ENCODE data around the gene C1QTNF8. TPM values are rescaled to one million over a fixed set of nuclear protein-coding genes. Genes with fewer than 3 reads are reported as not detected.

Gene C1QTNF8
- total RNA-seq, 2 donors from 2014 or later = not detected

- intact Hi-C loops (cut with DNase I) = no loop called here
- no peak for DNase-seq (ENCODE audit: low spot score)
Observed at GRCh38 chr16:1070864-1071408, 25.1 kb downstream of the C1QTNF8 start.

GRCh38 chr16:1070084-1070863 lies 25.8 kb downstream of the C1QTNF8 start:
- intact Hi-C loops (cut with DNase I) = no loop called here
- no peak for DNase-seq (ENCODE audit: low spot score)

GRCh38 chr16:1069154-1069553 lies 26.9 kb downstream of the C1QTNF8 start:
- intact Hi-C loops (cut with DNase I) = no loop called here
- DNase-seq (ENCODE audit: low spot score) = no peak

- intact Hi-C loops (cut with DNase I) = no loop called here
- no peak for DNase-seq (ENCODE audit: low spot score)
Observed at GRCh38 chr16:1068451-1068850, 27.6 kb downstream of the C1QTNF8 start.

GRCh38 chr16:1067629-1068028 lies 28.4 kb downstream of the C1QTNF8 start:
- no peak for DNase-seq (ENCODE audit: low spot score)
- intact Hi-C loops (cut with DNase I) = no loop called here

- intact Hi-C loops (cut with DNase I) = no loop called here
Observed at GRCh38 chr16:1066584-1067172, 29.4 kb downstream of the C1QTNF8 start.

GRCh38 chr16:1065469-1066128 lies 30.4 kb downstream of the C1QTNF8 start:
- intact Hi-C loops (cut with DNase I) = no loop called here
- DNase-seq (ENCODE audit: low spot score) = no peak

More at GRCh38 chr16:1066584-1067172, 29.4 kb downstream of the C1QTNF8 start:
- no peak for DNase-seq (ENCODE audit: low spot score)

- no peak for DNase-seq (ENCODE audit: low spot score)
- intact Hi-C loops (cut with DNase I) = no loop called here
Observed at GRCh38 chr16:1063728-1064127, 32.3 kb downstream of the C1QTNF8 start.

GRCh38 chr16:1062895-1063294 lies 33.1 kb downstream of the C1QTNF8 start:
- intact Hi-C loops (cut with DNase I) = no loop called here
- no peak for DNase-seq (ENCODE audit: low spot score)

GRCh38 chr16:1061769-1062505 lies 34.1 kb downstream of the C1QTNF8 start:
- no peak for DNase-seq (ENCODE audit: low spot score)
- intact Hi-C loops (cut with DNase I) = no loop called here

GRCh38 chr16:1060416-1061340 lies 35.4 kb downstream of the C1QTNF8 start:
- intact Hi-C loops (cut with DNase I) = no loop called here
- DNase-seq (ENCODE audit: low spot score) = no peak

GRCh38 chr16:1059310-1059709 lies 36.7 kb downstream of the C1QTNF8 start:
- intact Hi-C loops (cut with DNase I) = loop anchor here in 1 of 2 donors (10.0 kb wide), 1 partner anchor 245 kb away; no protein-coding TSS in a partner anchor
- no peak for DNase-seq (ENCODE audit: low spot score)

GRCh38 chr16:1058216-1058615 lies 37.8 kb downstream of the C1QTNF8 start:
- no peak for DNase-seq (ENCODE audit: low spot score)
- intact Hi-C loops (cut with DNase I) = loop anchor here in 1 of 2 donors (10.0 kb wide), 1 partner anchor 243 kb away; no protein-coding TSS in a partner anchor

- intact Hi-C loops (cut with DNase I) = loop anchor here (2.0 to 10.0 kb wide), 2 partner anchors 45 to 243 kb away; no protein-coding TSS in a partner anchor
- DNase-seq (ENCODE audit: low spot score) = no peak
Observed at GRCh38 chr16:1057252-1057932, 38.7 kb downstream of the C1QTNF8 start.

GRCh38 chr16:1056196-1056595 lies 39.8 kb downstream of the C1QTNF8 start:
- no peak for DNase-seq (ENCODE audit: low spot score)

GRCh38 chr16:1055557-1055924 lies 40.5 kb downstream of the C1QTNF8 start:
- intact Hi-C loops (cut with DNase I) = loop anchor here in 1 of 2 donors (10.0 kb wide), 1 partner anchor 241 kb away; no protein-coding TSS in a partner anchor
- no peak for DNase-seq (ENCODE audit: low spot score)

More at GRCh38 chr16:1056196-1056595, 39.8 kb downstream of the C1QTNF8 start:
- intact Hi-C loops (cut with DNase I) = loop anchor here (2.0 to 10.0 kb wide), 2 partner anchors 47 to 241 kb away; no protein-coding TSS in a partner anchor
